Duodenal mucosa (tissue), 2 donors: ENCODE results near the gene SLC7A1.
A peak's percentile ranks its signal among the peaks of the same experiment; 100 is the strongest.

Experiments used
- H3K27ac ChIP-seq: one replicate; pipeline ENCODE4 v1.7.0; 2013; ENCODE audit warnings: low read depth, low read length
- H3K27me3 ChIP-seq, 2 donors: one replicate each; pipeline ENCODE4 v1.7.0; 2013; ENCODE audit warnings: low read length in 2 of 2, control low read depth in 1 of 2; ENCODE audit not compliant: insufficient read depth in 2 of 2, control insufficient read depth in 1 of 2
- H3K36me3 ChIP-seq, 2 donors: one replicate each; pipeline ENCODE4 v1.7.0; 2013; ENCODE audit warnings: low read length in 2 of 2, control low read depth in 1 of 2; ENCODE audit not compliant: insufficient read depth in 2 of 2, control insufficient read depth in 1 of 2
- H3K4me1 ChIP-seq, 2 donors: one replicate each; pipeline ENCODE4 v1.7.0; 2013; ENCODE audit warnings: low read length in 2 of 2, control low read depth in 1 of 2; ENCODE audit not compliant: insufficient read depth in 2 of 2, control insufficient read depth in 1 of 2
- H3K4me3 ChIP-seq, 2 donors: one replicate each; pipeline ENCODE4 v1.7.0; 2013; ENCODE audit warnings: low read length in 2 of 2, low read depth in 1 of 2
- H3K9ac ChIP-seq, 2 donors: one replicate each; pipeline ENCODE4 v1.7.0; 2013; ENCODE audit warnings: low read length in 2 of 2, low read depth in 1 of 2
- H3K9me3 ChIP-seq, 2 donors: one replicate each; pipeline ENCODE4 v1.7.0; 2013; ENCODE audit warnings: low read length in 2 of 2, control low read depth in 1 of 2; ENCODE audit not compliant: control insufficient read depth in 1 of 2

Gene SLC7A1

GRCh38 chr13:29543230-29544215, 52.0 kb downstream of the SLC7A1 start:
- peaks cover 0 to 10% of the 10 kb centered on the region in 2 donors for H3K36me3 ChIP-seq
- peaks cover 32 to 42% of the 10 kb centered on the region in 2 donors for H3K4me1 ChIP-seq
- no peak overlapping the region for H3K4me3 ChIP-seq
- no peaks in the 10 kb centered on the region for H3K9me3 ChIP-seq
- no peak overlapping the region for H3K27ac ChIP-seq
- no peak overlapping the region for H3K9ac ChIP-seq
- H3K27me3 ChIP-seq, result no peaks in the 10 kb centered on the region

DNA sequence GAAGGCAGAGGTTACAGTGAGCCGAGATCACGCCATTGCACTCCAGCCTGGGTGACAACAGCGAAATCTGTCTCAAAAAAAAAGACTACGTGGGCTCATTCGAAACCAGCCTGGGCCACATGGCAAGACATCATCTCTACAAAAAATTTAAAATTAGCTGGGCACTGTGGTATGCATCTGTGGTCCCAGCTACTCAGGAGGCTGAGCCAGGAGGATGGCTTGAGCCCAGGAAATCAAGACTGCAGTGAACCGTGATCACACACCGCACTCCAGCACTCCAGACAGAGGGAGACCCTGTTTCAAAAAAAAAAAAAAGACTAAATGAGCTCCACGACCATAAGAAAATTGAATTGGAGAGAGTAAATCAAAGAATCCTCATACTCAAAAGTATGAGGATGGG, 53.1 kb downstream of the SLC7A1 start:
- H3K27ac ChIP-seq, result no peak overlapping the region
- peaks cover 0 to 10% of the 10 kb centered on the region in 2 donors for H3K36me3 ChIP-seq
- peaks cover 35 to 43% of the 10 kb centered on the region in 2 donors for H3K4me1 ChIP-seq

GRCh38 chr13:29541400-29541799, 54.1 kb downstream of the SLC7A1 start:
- Histone ChIP-seq H3K4me1 (peaks cover 38 to 51% of the 10 kb centered on the region in 2 donors), H3K27ac (no peak overlapping the region), H3K27me3 (no peaks in the 10 kb centered on the region)

More for the DNA sequence above, 53.1 kb downstream of the SLC7A1 start:
- Histone ChIP-seq H3K9ac (no peak overlapping the region), H3K4me3 (no peak overlapping the region), H3K27me3 (no peaks in the 10 kb centered on the region), H3K9me3 (no peaks in the 10 kb centered on the region)

DNA sequence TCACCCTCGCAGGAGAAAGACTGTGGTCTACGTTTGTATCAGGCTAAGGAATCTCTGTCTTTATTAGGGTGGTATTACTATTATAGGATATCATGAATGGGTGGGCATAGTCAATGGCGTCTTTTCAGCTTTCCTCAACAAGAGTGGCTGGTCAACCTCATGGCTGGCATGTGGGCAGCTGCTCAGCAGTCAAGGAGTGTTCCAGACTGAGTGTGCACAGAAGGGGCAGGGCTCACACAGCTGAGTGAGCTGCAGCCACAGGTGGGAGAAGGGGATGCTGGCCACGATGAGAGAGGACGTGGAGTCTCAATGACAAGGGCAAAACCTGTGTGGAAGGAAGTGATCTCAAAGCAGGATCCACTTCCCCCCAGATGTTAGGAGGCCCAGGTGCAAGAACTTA, 54.7 kb downstream of the SLC7A1 start:
- H3K4me3 ChIP-seq, result no peak overlapping the region
- no peaks in the 10 kb centered on the region for H3K27me3 ChIP-seq
- H3K27ac ChIP-seq, result no peak overlapping the region
- no peaks in the 10 kb centered on the region for H3K9me3 ChIP-seq
- peaks cover 0 to 10% of the 10 kb centered on the region in 2 donors for H3K36me3 ChIP-seq
- H3K9ac ChIP-seq, result no peak overlapping the region
- H3K4me1 ChIP-seq, result peaks cover 40 to 57% of the 10 kb centered on the region in 2 donors

More at GRCh38 chr13:29541400-29541799, 54.1 kb downstream of the SLC7A1 start:
- no peaks in the 10 kb centered on the region for H3K9me3 ChIP-seq
- peaks cover 0 to 10% of the 10 kb centered on the region in 2 donors for H3K36me3 ChIP-seq
- H3K9ac ChIP-seq, result no peak overlapping the region
- no peak overlapping the region for H3K4me3 ChIP-seq

DNA sequence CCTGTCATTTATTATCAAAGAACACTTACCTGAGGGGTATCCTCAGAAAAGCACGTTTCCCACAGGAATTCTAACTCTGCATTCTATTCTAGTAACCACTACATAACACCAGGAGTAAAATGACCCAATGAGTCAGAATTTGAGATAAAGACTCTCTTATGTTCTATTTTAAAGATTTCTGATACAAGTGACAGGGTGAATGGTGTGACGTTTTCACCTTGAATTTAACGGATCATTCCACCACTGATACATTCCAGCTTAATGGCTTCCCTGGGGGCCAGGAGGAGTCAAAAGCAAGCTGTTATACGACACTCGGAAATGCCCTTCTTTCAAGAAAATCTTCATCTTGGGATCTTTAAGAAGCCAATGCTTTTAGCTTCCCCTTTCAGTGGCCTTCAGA, 55.2 kb downstream of the SLC7A1 start:
- H3K9me3 ChIP-seq, result no peaks in the 10 kb centered on the region

GRCh38 chr13:29539856-29540255, 55.6 kb downstream of the SLC7A1 start:
- Histone ChIP-seq H3K4me3 (no peak overlapping the region), H3K27ac (no peak overlapping the region), H3K9me3 (no peaks in the 10 kb centered on the region), H3K27me3 (no peaks in the 10 kb centered on the region), H3K4me1 (peaks cover 43 to 62% of the 10 kb centered on the region in 2 donors), H3K9ac (no peak overlapping the region), H3K36me3 (peaks cover 0 to 10% of the 10 kb centered on the region in 2 donors)

More for the DNA sequence above, 55.2 kb downstream of the SLC7A1 start:
- Histone ChIP-seq H3K4me3 (no peak overlapping the region), H3K9ac (no peak overlapping the region), H3K27me3 (no peaks in the 10 kb centered on the region), H3K27ac (no peak overlapping the region), H3K4me1 (peaks cover 43 to 62% of the 10 kb centered on the region in 2 donors), H3K36me3 (peaks cover 0 to 10% of the 10 kb centered on the region in 2 donors)

DNA sequence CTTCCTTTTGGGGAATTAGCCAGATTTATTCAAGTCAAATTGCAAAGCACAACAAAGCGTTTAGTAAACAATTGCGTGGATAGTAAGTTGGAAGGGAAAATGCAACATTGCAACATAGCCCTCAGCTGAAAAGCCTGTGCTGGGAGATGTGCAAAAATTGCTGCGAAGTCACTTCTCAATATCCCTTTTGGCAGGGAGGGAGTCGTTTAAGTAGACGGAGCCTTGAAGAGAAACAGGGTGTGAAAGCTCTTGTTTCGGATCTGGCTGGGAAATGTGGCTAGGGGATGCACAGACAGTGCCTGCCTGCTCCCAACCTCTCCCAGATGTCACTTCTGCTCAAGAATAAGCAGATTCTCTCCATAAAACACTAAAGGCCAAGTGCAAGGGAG, 56.8 kb downstream of the SLC7A1 start:
- H3K9me3 ChIP-seq, result no peaks in the 10 kb centered on the region
- H3K27me3 ChIP-seq, result no peaks in the 10 kb centered on the region
- no peak overlapping the region for H3K27ac ChIP-seq
- peaks cover 36 to 49% of the 10 kb centered on the region in 2 donors for H3K4me1 ChIP-seq
- H3K4me3 ChIP-seq, result no peak overlapping the region
- H3K36me3 ChIP-seq, result peaks cover 0 to 16% of the 10 kb centered on the region in 2 donors
- H3K9ac ChIP-seq, result no peak overlapping the region

DNA sequence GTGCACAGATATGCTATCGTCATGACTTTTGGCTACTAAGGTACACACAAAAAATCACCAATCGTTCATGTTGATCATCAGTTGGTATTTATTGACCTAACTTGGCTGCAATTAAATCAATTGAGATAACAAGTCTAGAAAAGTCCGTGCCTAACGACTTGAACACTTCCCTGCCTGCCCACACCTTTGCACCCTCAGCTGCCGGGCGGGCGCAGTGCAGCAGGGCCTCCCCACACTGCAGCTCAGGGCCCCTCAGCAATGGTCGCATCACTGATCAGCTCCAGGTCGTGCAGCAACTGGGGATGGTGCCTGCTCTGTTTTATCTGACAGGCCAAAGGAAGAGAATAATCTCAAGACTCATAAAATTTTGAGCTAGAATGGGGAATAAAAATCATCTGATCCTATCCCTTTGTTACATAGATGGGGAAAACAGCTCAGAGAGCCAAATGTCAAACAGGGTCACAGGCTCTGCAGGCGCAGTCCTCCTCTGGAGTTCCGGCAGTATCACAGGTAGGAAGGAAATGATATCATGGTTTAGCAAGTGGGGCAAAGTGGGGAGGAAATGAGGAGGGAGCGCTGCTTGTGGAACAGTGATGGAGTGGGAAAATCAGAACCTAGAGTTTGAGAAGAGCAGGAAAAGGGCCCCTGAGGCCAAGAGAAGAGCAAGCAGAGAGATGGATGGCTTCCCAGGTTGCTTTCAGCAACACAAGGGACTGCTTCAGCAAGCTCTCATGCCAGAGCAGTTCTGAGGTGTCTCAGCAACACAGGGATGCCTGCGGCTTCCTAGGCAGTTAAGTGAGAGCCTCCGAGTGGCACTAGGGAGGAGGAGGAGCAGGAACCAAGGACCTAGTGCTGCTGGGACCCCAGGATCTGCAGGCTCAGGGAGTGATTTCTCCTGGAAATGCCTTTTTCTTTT, 57.5 kb downstream of the SLC7A1 start:
- Histone ChIP-seq H3K27ac (no peak overlapping the region), H3K4me3 (no peak overlapping the region), H3K36me3 (peaks cover 0 to 21% of the 10 kb centered on the region in 2 donors), H3K4me1 (peaks cover 31 to 45% of the 10 kb centered on the region in 2 donors), H3K27me3 (no peaks in the 10 kb centered on the region), H3K9me3 (no peaks in the 10 kb centered on the region), H3K9ac (peak overlapping the region in 1 of 2 donors; percentile 32)

GRCh38 chr13:29536853-29537252, 58.6 kb downstream of the SLC7A1 start:
- H3K4me1 ChIP-seq, result peaks cover 28 to 41% of the 10 kb centered on the region in 2 donors
- H3K4me3 ChIP-seq, result no peak overlapping the region
- no peaks in the 10 kb centered on the region for H3K9me3 ChIP-seq
- no peaks in the 10 kb centered on the region for H3K27me3 ChIP-seq
- H3K27ac ChIP-seq, result no peak overlapping the region
- H3K9ac ChIP-seq, result no peak overlapping the region
- peaks cover 0 to 31% of the 10 kb centered on the region in 2 donors for H3K36me3 ChIP-seq
